HFFc6 (cell line): ENCODE measurements around the gene ALG3. TPM values are rescaled to one million over a fixed set of nuclear protein-coding genes. Genes with fewer than 3 reads are reported as not detected.

ENCODE experiments used
- DNase-seq: peaks from one replicate; pipeline ENCODE4 v3.0.0-alpha.2; 2018
- H3K27ac Mint-ChIP-seq: 2 replicates; pipeline ENCODE4 v1.8.0; 2020; ENCODE audit warnings: mild to moderate bottlenecking, mixed read lengths
- H3K27me3 Mint-ChIP-seq: 2 replicates; pipeline ENCODE4 v1.8.0; 2021; ENCODE audit warnings: mild to moderate bottlenecking, moderate library complexity, mixed read lengths; ENCODE audit not compliant: insufficient read depth
- H3K36me3 Mint-ChIP-seq: 2 replicates; pipeline ENCODE4 v1.8.0; 2021; ENCODE audit warnings: low read depth, mixed read lengths
- H3K4me1 Mint-ChIP-seq: 2 replicates; pipeline ENCODE4 v1.8.0; 2020; ENCODE audit warnings: low read depth, mixed read lengths
- H3K4me3 Mint-ChIP-seq: 2 replicates; pipeline ENCODE4 v1.8.0; 2020; ENCODE audit warnings: mild to moderate bottlenecking, moderate library complexity, mixed read lengths
- H3K9me3 Mint-ChIP-seq: 2 replicates; pipeline ENCODE4 v1.8.0; 2020; ENCODE audit warnings: mild to moderate bottlenecking, mixed read lengths
- total RNA-seq, 6 experiments: library from RNA; stranded (reverse); fragmentation: NEBNext Ultra II Directional; extraction: Animal tissue kit (Norgen Biotek cat#: 25700); gene quantifications; 2 replicates in 1 of 6; 3 replicates in 5 of 6; pipeline ENCODE4 v1.2.3, GENCODE V29; 2021
- TF ChIP-seq, protein P1 (sequence below): fragments of 200-600 bp; sonication (generic); IDR thresholded peaks from 2 replicates; pipeline ENCODE4 v1.5.0; 2021; ENCODE audit warnings: antibody characterized with exemption, mild to moderate bottlenecking

ALG3 gene
- total RNA-seq, 6 experiments from 2014 or later: 60.0 to 75.3 (median 69.5) TPM

DNA sequence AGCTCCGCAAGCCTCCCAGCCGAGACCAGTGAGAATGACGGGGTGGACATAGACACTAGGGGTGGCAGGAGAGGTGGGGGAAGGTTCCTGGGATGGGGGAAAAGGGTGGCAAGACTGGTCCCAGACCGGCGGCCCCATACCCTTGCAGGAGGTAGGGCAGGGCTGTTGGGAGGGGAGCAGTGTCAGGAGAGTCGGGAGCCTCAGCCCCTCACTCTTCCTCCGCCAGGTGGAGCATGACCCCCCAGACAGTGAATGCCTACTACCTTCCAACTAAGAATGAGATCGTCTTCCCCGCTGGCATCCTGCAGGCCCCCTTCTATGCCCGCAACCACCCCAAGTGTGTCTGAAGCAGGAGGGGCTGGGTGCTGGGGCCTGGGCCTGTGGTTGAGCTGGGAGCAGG lies 41.6 kb upstream of the ALG3 start:
- no peak for DNase-seq
- H3K4me3 Mint-ChIP-seq: no peak overlapping the region
- no peaks in the 10 kb centered on the region for H3K4me1 Mint-ChIP-seq
- peaks cover 31% of the 10 kb centered on the region for H3K27me3 Mint-ChIP-seq
- TF ChIP-seq, protein P1, sequence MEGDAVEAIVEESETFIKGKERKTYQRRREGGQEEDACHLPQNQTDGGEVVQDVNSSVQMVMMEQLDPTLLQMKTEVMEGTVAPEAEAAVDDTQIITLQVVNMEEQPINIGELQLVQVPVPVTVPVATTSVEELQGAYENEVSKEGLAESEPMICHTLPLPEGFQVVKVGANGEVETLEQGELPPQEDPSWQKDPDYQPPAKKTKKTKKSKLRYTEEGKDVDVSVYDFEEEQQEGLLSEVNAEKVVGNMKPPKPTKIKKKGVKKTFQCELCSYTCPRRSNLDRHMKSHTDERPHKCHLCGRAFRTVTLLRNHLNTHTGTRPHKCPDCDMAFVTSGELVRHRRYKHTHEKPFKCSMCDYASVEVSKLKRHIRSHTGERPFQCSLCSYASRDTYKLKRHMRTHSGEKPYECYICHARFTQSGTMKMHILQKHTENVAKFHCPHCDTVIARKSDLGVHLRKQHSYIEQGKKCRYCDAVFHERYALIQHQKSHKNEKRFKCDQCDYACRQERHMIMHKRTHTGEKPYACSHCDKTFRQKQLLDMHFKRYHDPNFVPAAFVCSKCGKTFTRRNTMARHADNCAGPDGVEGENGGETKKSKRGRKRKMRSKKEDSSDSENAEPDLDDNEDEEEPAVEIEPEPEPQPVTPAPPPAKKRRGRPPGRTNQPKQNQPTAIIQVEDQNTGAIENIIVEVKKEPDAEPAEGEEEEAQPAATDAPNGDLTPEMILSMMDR: no peak
- H3K27ac Mint-ChIP-seq: no peak overlapping the region
- no peaks in the 10 kb centered on the region for H3K36me3 Mint-ChIP-seq
- H3K9me3 Mint-ChIP-seq: no peaks in the 10 kb centered on the region

DNA sequence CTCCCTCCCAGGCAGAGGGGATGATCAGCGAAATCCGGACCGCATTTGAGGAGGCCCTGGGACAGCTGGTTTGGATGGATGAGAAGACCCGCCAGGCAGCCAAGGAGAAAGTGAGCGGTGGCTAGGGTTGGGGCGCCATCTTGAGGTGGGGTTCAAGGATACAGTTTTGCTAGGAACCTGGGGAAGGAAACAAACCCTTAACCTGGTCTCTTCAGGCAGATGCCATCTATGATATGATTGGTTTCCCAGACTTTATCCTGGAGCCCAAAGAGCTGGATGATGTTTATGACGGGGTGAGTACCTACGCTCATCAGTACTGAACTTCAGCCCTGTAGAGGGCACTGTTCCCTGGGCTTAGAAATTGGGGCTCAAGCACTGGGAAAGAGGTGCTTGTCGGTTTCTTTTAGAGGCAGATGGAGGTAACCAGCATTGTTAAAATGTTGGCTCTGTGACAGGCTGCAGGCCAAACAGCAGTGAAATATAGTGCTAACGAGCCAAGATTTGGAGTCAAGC lies 40.7 kb upstream of the ALG3 start:
- TF ChIP-seq, protein P1: peak; percentile 85
- DNase-seq: peak; percentile 27
- no peaks in the 10 kb centered on the region for H3K4me1 Mint-ChIP-seq
- H3K9me3 Mint-ChIP-seq: no peaks in the 10 kb centered on the region
- no peaks in the 10 kb centered on the region for H3K36me3 Mint-ChIP-seq
- H3K27me3 Mint-ChIP-seq: peaks cover 29% of the 10 kb centered on the region
- H3K4me3 Mint-ChIP-seq: no peak overlapping the region
- no peak overlapping the region for H3K27ac Mint-ChIP-seq

DNA sequence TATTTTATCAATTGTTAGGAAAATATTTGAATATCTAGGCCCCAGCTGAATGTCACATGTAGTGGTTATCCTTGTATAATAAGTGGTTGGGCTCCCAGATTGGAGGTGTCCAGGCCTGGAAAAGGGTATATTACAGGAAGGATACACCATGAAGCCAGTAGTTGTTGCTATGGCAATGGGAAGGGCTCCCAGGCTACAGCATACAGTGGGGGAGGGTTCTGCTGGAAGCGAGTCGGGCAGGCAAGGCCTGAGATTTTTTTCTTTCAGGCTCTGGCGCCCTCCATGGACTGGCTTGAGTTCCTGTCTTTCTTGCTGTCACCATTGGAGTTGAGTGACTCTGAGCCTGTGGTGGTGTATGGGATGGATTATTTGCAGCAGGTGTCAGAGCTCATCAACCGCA lies 35.9 kb upstream of the ALG3 start:
- no peaks in the 10 kb centered on the region for H3K36me3 Mint-ChIP-seq
- TF ChIP-seq, protein P1: peak; percentile 70
- no peak overlapping the region for H3K4me3 Mint-ChIP-seq
- DNase-seq: peak; percentile 78
- H3K27me3 Mint-ChIP-seq: peaks cover 42% of the 10 kb centered on the region
- H3K4me1 Mint-ChIP-seq: no peaks in the 10 kb centered on the region
- H3K9me3 Mint-ChIP-seq: no peaks in the 10 kb centered on the region
- H3K27ac Mint-ChIP-seq: no peak overlapping the region

DNA sequence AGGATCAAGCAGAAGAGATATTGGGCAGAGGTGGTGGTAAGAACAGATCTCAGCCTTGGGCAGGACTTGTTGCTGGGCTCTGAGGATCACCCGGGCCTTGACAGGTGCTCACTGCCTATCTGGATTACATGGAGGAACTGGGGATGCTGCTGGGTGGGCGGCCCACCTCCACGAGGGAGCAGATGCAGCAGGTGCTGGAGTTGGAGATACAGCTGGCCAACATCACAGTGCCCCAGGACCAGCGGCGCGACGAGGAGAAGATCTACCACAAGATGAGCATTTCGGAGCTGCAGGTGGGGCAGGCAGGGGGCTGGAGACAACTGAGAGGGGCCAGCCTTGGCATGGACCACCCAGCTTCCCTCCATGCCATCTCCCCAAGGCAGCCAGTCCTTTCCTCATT lies 34.9 kb upstream of the ALG3 start:
- Mint-ChIP-seq H3K9me3 (no peaks in the 10 kb centered on the region), H3K27ac (no peak overlapping the region), H3K36me3 (no peaks in the 10 kb centered on the region), H3K4me3 (no peak overlapping the region), H3K27me3 (peaks cover 49% of the 10 kb centered on the region), H3K4me1 (no peaks in the 10 kb centered on the region)
- no peak for DNase-seq
- TF ChIP-seq, protein P1: no peak

DNA sequence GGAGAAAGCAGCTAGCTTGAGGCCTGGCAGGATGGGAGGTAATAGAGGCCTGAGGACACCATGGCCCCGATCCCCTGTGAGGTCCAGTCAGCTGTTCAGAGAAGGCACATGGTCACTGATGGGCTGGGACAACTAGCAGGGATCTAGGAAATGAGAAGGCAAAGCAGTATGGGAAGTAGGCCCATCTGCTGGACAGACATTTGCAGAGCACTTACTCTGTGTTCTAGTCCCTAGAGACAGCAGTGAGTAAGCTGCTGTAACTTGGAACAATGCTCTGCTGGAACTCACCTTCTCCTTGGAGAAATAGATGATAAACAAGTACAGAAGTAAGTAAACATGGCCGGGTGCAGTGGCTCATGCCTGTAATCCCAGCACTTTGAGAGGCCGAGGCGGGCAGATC lies 34.2 kb upstream of the ALG3 start:
- H3K36me3 Mint-ChIP-seq: no peaks in the 10 kb centered on the region

More for the DNA sequence above, 34.2 kb upstream of the ALG3 start:
- Mint-ChIP-seq H3K27ac (no peak overlapping the region), H3K27me3 (peaks cover 54% of the 10 kb centered on the region), H3K9me3 (no peaks in the 10 kb centered on the region), H3K4me3 (no peak overlapping the region), H3K4me1 (no peaks in the 10 kb centered on the region)
- TF ChIP-seq, protein P1: no peak
- DNase-seq: no peak
